Measurements from ENCODE around the gene TEAD4.

The TEAD4 gene

DNA sequence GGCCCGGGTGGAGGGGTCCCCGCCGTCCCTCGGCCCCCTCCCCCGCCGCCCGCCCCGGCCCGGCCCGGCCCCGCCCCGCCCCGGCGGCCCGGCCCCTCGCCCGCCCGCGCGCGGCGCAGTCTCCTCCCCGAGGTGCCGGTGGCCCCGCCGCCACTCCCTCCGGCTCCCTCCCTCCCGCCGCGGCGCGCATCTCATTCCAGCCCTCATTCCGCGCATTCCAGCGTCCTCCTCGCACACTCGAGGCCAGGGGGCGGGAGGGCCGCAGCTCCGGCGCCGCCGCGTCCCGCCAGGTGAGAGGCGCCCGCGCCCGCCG lies at the start of gene TEAD4:
TEAD4 (plus strand) TSS at position 206 of the 313 bp plus-strand sequence.
- peak; percentile 96 for DNase-seq (ENCODE audit: low spot score)

DNA sequence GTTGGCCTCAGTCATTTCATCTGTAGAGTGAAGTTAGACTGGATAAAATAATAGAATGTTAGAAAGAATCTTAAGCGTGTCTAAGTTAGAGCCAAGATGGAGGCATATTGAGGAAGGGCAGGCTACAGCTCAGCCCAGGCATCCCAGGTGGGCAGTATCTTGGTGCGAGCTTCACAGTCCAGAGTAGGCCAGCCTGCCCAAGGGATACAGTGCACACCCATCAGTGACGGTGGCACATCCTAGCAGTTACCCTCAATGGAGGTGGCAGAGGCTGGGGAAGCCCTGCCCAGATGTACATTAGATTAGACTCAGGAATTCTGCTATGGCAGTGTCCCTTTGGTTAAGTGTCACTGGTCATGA lies 47.0 kb upstream of the TEAD4 start:
- DNase-seq (ENCODE audit: low spot score), result no peak

DNA sequence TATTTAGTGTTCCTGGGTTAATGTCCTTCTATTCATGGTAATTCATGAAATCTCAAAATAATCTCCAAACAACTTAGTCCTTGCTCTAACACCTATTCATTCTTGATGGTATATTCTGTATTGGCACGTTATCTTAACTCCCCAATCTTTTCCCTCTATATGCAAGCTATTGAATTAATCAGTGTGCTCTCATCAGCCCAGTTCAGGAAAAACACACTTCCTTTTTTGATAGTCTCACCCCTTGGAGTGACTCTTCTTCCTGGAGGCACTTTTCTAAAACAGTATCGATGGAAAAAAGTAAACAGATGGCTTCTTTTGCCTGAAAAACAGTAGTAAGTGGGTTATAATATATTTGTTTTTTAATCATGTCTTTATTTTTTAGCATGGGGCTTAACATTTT lies 39.9 kb upstream of the TEAD4 start:
- DNase-seq (ENCODE audit: low spot score), result no peak

DNA sequence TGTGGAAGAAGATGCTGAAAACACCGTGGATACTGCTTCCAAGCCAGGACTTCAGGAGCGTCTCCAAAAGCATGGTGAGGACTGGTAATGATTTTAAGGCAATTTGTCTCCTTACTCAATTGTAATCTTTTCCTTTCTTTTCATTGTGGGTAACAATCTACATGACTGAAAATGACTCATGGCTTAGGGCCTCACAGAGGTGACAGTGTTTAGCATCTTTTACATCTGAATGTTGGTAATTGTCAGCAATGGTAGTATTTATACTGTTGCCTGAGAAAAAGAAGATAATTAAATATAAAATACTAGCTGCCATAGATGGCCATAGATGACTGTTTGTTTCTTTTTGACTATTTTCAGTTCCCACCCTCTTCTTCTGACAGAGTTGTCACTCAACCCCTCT lies 36.9 kb upstream of the TEAD4 start:
- DNase-seq (ENCODE audit: low spot score), result no peak

DNA sequence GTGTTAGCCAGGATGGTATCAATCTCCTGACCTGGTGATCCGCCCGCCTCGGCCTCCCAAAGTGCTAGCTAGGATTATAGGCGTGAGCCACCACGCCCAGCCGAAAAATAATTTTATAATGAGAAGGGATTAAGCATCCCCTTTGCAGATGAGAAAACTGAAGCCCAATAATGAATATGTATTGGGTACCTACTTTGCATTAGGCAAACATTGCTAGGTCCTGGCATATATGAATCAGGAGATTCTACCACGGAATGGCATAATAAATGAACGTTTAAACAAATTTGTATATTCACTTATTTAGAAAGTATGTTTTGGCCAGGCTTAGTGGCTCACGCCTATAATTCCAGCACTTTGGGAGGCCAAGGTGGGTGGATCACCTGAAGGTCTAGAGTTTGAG lies 36.1 kb upstream of the TEAD4 start:
- no peak for DNase-seq (ENCODE audit: low spot score)

DNA sequence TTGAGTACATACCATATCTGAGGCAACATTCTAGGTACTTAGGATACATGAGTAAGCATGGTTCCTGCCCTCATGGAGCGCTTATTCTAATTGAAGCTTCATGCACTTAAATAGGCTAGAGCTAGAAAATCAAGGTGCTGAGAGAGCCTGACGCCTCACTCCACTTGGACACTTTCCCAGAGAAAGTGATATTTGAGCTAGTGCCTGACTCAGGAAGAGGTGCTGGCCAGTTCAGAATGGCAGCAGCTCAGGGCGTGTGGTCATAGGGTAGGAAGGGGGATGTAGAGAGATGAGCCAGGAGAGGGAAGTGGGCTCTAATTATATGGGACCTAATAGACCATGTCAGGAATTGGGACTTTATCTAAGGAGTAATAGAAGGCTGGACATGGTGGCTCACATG lies 35.2 kb upstream of the TEAD4 start:
- DNase-seq (ENCODE audit: low spot score), result no peak

DNA sequence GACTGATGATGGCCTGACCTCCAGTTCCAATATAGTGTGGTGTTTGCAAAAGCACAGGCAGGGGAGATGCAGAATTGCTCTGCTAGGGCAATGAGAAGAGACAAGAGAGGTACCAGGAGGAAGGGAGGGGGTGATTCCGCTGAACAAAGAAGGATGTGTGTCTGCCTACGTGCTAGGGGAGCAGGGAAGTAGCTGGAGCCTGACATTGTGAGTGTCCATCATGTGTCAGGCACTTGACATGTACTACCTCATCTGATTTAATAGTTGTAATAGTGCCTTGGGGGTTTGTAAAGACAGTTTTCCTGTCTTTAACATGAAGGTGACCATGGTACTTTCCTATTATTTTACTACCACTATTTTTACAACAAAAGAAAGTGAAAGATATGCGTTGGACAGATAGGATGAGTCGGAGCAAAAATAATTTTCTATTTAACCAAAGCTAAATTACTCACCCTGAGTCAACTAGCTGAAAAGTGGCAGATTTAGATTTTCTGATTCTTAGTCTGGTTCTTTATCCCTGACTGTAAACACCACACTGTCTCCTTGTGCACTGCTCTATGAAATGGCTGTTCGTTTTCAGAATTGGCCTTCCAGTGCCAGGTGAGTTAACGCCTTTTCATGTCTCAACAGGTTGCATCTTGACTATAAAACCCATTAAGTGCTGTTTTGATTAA lies 33.7 kb upstream of the TEAD4 start:
- no peak for DNase-seq (ENCODE audit: low spot score)

DNA sequence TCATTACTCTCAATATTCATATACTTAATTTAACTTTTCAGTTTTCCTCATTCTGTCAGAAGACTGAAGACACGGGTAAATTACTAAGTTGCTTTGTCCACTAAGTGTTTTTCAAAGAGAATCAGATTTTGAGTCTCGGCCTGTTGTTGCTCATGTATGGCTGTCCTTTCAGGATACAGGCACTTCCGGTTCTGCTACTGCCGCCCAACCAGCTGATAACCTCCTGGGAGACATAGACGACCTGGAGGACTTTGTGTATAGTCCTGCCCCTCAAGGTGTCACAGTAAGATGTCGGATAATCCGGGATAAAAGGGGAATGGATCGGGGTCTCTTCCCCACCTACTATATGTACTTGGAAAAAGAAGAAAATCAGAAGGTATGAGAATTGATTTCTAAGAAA lies 28.3 kb upstream of the TEAD4 start:
- no peak for DNase-seq (ENCODE audit: low spot score)

DNA sequence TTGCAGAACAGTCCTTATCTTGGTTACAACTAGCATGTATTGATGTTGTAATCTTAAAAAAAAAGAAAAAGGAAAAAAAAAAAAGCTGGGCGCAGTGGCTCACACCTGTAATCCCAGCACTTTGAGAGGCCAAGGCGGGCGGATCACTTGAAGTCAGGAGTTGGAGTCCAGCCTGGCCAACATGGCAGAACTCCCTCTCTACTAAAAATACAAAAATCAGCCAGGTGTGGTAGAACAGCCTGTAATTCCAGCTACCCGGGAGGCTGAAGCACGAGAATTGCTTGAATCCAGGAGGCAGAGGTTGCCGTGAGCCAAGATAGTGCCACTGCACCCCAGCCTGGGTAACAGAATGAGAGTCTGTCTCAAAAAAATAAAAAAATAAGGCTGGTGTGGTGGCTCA lies 25.6 kb upstream of the TEAD4 start:
- no peak for DNase-seq (ENCODE audit: low spot score)

DNA sequence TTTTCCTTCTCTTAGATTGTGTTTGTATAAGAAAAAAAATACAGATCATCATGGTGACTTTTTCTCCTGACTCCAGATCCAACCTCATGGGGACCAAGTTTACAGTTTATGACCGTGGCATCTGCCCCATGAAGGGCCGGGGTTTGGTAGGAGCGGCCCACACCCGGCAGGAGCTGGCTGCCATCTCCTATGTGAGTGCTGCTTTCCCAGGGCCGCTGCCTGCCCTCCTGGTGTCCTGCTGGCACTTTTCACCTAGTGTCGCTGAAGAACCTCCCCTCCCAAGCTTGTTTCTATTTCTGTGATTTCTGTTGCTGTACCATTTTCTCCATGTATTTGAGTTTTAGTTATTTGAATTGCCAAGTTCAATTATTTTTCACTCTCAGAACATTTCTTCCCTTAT lies 24.8 kb upstream of the TEAD4 start:
- DNase-seq (ENCODE audit: low spot score), result no peak

DNA sequence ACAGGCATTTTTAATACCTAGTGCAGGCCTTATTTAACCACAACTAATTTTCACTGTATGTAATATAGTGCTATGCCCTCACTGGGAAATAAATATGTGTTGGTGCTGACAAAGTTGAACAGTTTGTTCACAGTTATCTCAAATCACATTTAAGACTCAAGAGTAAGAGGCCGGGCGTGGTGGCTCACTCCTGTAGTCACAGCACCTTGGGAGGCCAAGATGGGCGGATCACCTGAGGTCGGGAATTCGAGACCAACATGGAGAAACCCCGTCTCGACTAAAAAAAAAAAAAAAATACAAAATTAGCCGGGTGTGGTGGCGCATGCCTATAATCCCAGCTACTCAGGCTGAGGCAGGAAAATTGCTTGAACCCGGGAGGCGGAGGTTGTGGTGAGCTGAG lies 22.9 kb upstream of the TEAD4 start:
- no peak for DNase-seq (ENCODE audit: low spot score)

DNA sequence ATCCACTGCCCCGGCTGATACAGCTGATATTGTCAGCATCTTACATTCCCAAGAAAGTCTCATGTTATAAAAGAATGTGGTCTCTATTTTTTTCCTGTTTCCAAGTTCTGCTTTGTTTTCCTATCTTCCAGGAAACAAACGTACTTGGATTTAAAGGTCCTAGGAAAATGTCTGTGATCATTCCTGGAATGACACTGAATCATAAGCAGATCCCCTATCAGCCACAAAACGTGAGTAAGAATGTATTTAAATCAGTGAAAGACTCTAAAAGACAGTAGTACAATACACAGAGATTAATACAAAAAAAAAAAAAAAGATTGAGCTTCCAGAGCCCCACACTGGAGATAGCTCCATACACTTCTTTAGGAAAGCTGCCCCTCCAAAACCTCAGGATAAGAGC lies 21.7 kb upstream of the TEAD4 start:
- DNase-seq (ENCODE audit: low spot score), result no peak

DNA sequence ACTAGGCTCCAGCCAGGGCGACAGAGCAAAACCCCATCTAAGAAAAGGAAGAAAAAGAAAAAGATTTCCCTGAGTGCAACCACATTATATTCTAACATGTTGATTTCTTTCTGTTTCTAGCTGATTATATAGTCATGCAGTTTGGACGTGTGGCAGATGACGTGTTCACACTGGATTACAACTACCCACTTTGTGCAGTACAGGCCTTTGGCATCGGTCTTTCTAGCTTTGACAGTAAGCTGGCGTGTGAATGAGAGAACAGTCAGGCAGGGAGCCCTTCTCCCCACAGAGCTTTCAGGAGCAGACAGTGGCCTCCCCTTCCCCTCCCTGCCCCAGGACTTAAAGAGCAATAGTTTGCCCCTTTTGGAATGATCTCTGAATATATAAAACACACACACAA lies 20.0 kb upstream of the TEAD4 start:
- DNase-seq (ENCODE audit: low spot score), result no peak

DNA sequence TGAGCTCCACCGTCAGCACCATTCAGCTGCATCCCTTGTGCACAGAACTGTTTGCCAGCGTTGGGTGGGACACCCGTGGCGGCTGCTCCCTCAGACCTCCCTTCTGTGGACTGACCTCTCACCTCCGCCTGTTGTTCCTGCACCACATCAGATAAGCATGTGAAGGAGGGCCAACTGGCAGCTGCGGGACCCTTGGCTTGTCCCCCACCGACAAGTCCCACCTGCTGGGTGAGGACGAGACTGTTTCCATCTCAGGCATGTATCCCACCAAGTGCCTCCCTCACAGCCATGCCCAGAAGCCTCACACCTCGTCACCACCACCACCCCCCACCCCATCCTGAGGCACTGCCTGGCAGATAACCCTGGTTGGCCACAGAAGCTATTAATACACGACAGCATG lies 18.6 kb upstream of the TEAD4 start:
- no peak for DNase-seq (ENCODE audit: low spot score)

DNA sequence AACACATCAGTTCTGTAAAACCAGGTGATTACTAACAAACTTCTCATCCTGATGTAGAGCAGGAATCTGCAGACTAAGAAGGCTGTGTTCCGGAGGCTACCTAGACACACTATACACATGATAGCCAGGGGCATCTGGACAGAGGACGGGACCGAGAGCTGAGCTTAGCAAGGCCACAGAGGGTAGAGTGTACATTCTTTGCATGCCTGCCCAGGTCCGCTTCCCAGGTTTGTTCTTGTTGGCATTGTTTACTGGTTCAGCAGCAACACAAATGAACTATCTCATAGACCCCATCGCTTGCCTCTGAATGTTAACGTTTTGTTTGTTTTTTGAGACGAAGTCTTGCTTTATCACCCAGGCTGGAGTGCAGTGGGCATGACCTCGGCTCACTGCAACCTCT lies 17.7 kb upstream of the TEAD4 start:
- DNase-seq (ENCODE audit: low spot score), result no peak

DNA sequence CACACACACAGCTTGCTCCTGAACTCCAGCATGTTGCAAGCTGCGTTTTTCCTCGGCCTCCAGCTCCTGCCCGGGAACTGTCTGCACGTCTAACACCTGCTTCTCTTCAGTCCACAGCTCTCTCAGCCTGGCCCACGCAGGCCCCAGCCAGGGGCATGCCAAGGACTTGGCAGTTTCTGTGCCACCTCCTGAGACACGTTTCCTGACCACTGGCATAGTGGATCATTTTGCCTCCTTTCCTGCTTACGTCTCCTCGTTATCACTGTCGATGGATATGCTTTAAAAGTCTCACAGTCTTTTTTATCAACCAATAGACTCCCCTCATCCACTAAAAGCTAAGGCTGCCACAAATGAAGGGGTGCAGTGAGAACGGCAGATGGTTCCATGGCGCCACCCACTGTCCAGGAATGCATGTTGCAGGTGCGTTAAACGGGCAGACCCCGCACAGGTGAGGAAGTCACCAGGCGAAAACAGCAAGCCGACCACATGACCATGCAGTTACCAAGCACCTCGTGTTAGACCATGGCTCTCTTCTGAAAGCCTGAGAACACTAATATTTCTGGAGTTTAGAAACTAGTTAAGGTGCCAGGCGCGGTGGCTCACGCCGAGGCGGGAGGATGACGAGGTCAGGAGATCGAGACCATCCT lies 14.7 kb upstream of the TEAD4 start:
- peak; percentile 81 for DNase-seq (ENCODE audit: low spot score)

DNA sequence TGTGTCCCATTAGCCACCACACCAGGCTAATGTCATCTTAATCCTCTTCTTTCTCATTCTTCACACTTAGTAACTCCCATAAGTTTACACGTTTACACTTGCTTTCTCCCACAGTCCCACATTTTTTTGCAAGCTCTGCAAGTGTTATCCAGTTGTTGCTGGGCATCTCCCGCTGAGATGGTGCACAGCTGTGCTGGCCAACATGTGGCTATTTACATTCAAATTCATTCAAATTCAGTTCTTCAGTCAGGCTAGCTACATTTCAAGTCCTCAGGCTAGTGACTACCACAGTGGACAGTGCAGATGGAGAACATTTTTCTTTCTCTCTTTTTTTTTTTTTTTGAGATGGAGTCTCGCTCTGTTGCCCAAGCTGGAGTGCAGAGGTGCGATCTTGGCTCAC lies 9.8 kb upstream of the TEAD4 start:
- DNase-seq (ENCODE audit: low spot score), result no peak

DNA sequence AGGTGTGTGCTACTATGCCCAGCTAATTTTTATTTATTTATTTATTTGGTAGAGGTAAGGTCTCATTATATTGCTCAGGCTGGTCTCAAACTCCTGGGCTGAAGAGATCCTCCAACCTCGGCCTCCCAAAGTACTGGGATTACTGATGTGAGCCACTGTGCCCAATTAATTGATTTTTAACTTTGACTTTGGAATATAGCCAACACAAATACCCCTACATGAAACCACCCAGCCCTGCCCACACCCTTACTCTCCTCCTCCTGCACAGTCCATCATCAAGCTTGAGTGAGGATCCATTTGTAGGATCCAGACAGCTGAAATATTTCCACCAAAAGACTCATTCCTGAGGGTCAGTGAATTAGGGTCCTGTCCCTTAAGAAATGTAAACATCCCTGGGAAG lies 3.3 kb upstream of the TEAD4 start:
- DNase-seq (ENCODE audit: low spot score), result no peak

DNA sequence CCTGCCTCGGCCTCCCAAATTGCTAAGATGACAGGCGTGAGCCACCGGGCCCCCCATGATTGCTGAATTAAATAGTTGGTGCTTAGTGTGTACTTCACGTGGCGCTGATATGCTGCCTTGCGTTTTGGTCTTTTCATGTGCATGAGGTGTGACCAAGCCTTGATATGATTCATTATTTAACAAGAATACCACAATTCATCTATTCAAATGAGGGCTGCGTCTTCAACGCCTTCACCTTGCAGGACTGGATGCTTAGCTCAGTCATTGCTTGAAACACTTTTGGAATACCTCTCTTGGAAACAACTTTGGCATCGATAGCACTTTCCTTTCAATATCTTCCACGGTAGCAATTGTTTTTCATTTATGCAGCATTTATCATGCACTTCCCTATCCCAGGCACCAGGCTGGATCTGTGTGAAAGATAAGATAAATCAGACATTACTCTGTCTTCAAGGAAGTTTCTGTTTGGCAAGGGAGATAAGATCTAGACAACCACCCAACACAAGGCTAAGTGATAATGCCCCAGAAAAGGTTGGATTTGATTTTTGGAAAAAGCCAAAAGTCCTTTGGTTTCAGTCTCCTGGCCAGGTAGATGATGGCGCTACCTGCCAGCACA lies 1.3 kb upstream of the TEAD4 start:
- DNase-seq (ENCODE audit: low spot score), result no peak

DNA sequence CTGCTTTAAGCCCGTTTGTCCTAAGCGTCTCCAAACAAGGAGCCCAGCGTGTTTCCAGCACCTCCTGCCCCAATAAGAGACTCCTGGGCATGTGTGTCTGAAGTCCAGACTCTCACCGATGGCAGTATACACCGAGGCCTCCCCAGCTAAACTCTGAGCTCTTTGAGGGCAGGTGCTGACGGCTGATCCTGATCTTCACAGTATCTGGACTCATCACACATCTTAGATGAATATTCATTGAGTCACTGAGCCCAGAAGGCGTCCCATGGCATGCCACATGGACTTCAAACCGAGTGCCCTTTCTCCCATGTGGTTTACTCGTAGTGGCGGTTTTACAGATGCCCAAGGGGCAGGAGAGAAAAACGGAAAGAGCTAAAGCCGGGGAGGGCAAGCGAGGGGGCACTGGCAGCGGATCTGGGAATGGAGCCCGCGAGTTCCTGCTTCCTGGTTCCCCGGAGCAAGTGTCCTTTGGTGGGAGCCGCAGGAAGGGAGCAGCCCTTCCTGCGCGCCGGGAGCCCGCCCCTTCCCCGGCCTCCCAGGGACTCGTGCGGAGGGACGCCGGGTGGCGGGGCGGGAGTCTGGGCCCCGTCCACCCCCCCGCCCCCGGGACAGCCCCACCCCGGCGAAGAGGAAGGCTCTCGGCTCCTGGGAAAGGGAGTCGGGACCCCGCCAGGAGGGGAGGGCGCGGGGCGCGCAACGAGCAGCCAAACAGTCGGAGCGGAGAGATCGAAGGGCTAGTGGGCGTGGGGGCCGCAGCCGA lies 585 bp upstream of the TEAD4 start:
- no peak for DNase-seq (ENCODE audit: low spot score)

DNA sequence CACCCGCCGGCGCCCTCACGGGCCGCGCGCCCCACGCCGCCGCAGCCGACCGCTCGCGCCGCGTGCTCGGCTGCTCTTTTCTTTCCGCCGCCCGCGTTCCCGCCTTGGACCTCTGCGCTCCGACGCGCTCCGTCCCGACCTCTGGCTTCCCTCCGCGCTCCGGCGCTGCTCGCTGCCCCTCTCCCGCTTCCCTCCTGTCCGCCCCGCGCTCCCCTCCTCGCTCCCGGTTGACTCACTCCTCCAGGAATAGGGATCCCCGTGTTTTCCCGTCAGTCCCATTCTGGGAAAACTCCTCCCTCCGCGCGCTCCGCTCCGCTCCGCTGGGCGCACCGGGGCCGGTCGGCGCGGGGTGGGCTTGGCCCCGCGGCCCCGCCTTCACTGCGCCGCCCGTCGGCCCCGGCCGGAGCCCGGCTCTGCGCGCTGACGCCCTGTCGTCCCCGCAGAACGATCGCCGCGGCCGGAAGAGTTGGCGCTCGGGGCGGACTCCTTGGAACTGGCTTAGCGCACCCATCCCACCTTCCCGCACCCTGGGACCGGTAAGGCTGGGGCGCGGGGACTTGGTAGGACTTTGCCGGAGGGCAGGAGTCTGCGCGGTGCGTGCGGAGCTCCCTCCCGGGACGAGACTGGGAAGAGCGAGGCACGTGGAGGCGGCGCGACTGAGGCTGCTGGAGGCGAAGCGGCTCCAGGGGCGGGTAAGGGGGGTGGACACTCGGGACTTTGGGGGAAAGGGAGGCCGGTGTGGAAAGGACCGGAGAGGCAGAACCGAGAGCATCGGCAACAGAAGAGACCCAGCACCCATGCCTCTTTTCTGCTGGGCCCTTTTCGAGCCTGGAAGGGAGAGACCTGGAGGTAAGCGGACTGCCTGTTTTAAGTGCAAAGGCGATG lies 550 bp downstream of the TEAD4 start:
- DNase-seq (ENCODE audit: low spot score), result peak; percentile 86

DNA sequence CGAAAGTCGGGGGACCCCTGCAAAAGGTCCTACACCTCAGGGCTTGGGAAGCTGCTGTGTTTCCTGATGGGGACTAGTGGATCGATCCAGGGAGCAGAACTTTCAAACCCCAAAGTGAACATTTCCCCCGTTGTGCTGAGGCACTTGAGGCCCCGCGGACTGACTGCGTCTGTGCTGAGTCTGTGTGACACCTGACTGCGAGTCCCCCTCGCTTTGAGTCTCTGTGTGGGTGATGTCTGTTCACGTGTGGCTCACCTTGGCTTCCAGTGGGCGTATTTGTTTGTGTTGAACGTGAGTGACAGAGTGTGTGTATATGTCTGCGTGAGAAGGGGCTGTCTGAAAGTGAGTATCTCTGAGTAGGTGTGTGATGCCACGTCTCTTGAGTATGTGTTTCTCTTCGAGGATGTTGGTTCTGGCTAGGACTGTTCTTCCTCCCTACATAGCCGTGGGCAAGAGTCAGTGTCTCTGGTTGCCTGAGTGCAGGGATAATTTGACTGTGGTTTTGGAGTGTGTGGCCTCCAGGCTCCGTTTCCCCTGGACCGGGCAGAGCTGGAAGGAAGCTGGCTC lies 1.3 kb downstream of the TEAD4 start:
- DNase-seq (ENCODE audit: low spot score), result peak; percentile 67

All from ecto neural progenitor cell (in vitro differentiated cells).